ENCODE results near the gene F3. TPM values are rescaled to one million over a fixed set of nuclear protein-coding genes. Genes with fewer than 3 reads are reported as not detected.

The F3 gene
- total RNA-seq, 1 experiment from 2014 or later: 58.5 TPM

DNA sequence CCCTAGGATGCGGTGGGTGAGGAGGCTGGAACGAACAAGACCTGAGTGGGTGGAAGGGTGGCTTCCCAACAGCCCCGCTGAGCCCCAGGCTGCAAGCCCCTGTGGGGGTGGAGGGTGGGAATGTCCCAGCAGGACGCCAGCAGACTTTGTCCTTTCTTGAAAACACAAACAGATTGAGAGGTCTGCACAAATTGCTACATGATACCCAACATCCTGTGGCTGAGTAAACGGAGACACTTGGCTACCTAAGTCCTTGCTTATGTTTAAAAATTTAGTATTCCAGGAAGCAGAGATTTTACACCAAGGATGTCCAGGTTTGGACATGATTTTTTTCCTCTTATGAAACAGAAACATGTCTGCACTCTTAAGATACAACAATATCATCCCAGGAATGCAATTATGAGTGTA, 11.8 kb upstream of the F3 start:
- ATAC-seq (no peak), DNase-seq (ENCODE audit: low read depth, low spot score) (no peak)
- BruUV-seq (replicated peaks): no TSS peak
- no peaks in the 10 kb centered on the region for H3K9me3 ChIP-seq (ENCODE audit: control insufficient read depth in 1 of 2, insufficient read depth in 1 of 2, low read depth in 1 of 2, low read length in 2 of 2)
- no peaks in the 10 kb centered on the region for H4K20me1 ChIP-seq (ENCODE audit: insufficient read depth)
- ChIA-PET CTCF (no interaction called here), RAD21 (ENCODE audit: low non-redundant PET in 1 of 2, low total read pairs in 2 of 2, uncharacterized antibody in 2 of 2, unreplicated experiment in 2 of 2) (no interaction called here), POLR2A (no interaction called here)
- no peak overlapping the region for H3K4me3 ChIP-seq (replicated peaks in 1 of 2; ENCODE audit: low read depth in 1 of 2, low read length in 2 of 2)
- no peaks in the 10 kb centered on the region for H3K36me3 ChIP-seq (ENCODE audit: control insufficient read depth in 1 of 2, insufficient read depth in 2 of 2, low read length in 2 of 2)
- intact Hi-C loops (cut with micrococcal nuclease): no loop called here
- H3K27ac ChIP-seq (ENCODE audit: low read depth, low read length): no peak overlapping the region
- no peaks in the 10 kb centered on the region for H3K79me2 ChIP-seq (ENCODE audit: insufficient read depth, low read length)
- no peak overlapping the region for H3K9ac ChIP-seq (ENCODE audit: low read length)
- no peaks in the 10 kb centered on the region for H3K9me2 ChIP-seq (ENCODE audit: insufficient read depth)
- peaks cover 3 to 33% of the 10 kb centered on the region in 2 experiments; a peak in 3 of 4 replicates for H3K4me1 ChIP-seq (ENCODE audit: control insufficient read depth in 1 of 2, insufficient read depth in 2 of 2, low read length in 2 of 2)
- H2AFZ ChIP-seq (ENCODE audit: low read depth, low read length, poor library complexity, severe bottlenecking): peak overlapping the region; percentile 38
- H3K4me2 ChIP-seq (ENCODE audit: low read length): peak overlapping the region; percentile 5; the same call in 1 of the 2 replicates
- no peak for TF ChIP-seq EZH2 (IDR thresholded peaks at IDR 0.05)
- TF ChIP-seq TCF7L2 (IDR thresholded peaks at IDR 0.05; ENCODE audit: borderline replicate concordance, extremely low read depth, insufficient read depth, insufficient read length): no peak
- no peak for TF ChIP-seq SIN3A (IDR thresholded peaks at IDR 0.05; ENCODE audit: low read depth)
- TF ChIP-seq EGR1 (IDR thresholded peaks at IDR 0.05; ENCODE audit: low read depth): no peak
- TF ChIP-seq POLR2A (IDR thresholded peaks at IDR 0.05; ENCODE audit: borderline replicate concordance, extremely low read depth, insufficient read depth, insufficient read length): no peak
- TF ChIP-seq FOSL1 (IDR thresholded peaks at IDR 0.05; ENCODE audit: low read depth): no peak
- TF ChIP-seq YY1 (IDR thresholded peaks at IDR 0.05; ENCODE audit: extremely low read depth, insufficient replicate concordance, low read depth, low read length): no peak
- no peak for TF ChIP-seq EZH2phosphoT487 (IDR thresholded peaks at IDR 0.05; ENCODE audit: borderline replicate concordance)
- TF ChIP-seq CTCF (IDR thresholded peaks at IDR 0.05 in 2 of 3, conservative IDR thresholded peaks at IDR 0.05 in 1 of 3; ENCODE audit: borderline replicate concordance in 1 of 3, insufficient read depth in 1 of 3, low read depth in 2 of 3, low read length in 2 of 3): no peak
- TF ChIP-seq, protein P1, sequence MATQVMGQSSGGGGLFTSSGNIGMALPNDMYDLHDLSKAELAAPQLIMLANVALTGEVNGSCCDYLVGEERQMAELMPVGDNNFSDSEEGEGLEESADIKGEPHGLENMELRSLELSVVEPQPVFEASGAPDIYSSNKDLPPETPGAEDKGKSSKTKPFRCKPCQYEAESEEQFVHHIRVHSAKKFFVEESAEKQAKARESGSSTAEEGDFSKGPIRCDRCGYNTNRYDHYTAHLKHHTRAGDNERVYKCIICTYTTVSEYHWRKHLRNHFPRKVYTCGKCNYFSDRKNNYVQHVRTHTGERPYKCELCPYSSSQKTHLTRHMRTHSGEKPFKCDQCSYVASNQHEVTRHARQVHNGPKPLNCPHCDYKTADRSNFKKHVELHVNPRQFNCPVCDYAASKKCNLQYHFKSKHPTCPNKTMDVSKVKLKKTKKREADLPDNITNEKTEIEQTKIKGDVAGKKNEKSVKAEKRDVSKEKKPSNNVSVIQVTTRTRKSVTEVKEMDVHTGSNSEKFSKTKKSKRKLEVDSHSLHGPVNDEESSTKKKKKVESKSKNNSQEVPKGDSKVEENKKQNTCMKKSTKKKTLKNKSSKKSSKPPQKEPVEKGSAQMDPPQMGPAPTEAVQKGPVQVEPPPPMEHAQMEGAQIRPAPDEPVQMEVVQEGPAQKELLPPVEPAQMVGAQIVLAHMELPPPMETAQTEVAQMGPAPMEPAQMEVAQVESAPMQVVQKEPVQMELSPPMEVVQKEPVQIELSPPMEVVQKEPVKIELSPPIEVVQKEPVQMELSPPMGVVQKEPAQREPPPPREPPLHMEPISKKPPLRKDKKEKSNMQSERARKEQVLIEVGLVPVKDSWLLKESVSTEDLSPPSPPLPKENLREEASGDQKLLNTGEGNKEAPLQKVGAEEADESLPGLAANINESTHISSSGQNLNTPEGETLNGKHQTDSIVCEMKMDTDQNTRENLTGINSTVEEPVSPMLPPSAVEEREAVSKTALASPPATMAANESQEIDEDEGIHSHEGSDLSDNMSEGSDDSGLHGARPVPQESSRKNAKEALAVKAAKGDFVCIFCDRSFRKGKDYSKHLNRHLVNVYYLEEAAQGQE (IDR thresholded peaks at IDR 0.05; ENCODE audit: low read depth): no peak
- H3K27me3 ChIP-seq (ENCODE audit: insufficient read depth, low read length): no peaks in the 10 kb centered on the region

Data from HCT116 (cell line).